Activated B cell treated with CpG ODN at 0.5 μM for 24 hours (primary cell): ENCODE data around the gene DLG1. TPM values are rescaled to one million over a fixed set of nuclear protein-coding genes. Genes with fewer than 3 reads are reported as not detected.

Experiments used
- ATAC-seq: fragments of 200-7000 bp; cut with Tn5 transposase; one replicate; pipeline ENCODE4 v1.10.0; 2021; ENCODE audit warnings: low read depth, mild to moderate bottlenecking, moderate library complexity
- CTCF ChIA-PET: fragments of 350-600 bp; sonication (Branson Sonifier 250); formaldehyde crosslinking; loops from one replicate; lab custom pipeline; 2021; ENCODE audit warnings: antibody characterized with exemption; lab: Charles Lee
- POLR2A ChIA-PET: fragments of 350-600 bp; sonication (Branson Sonifier 250); formaldehyde crosslinking; loops from one replicate; lab custom pipeline; 2021; ENCODE audit warnings: antibody characterized with exemption; lab: Charles Lee
- DNase-seq: peaks from one replicate; pipeline ENCODE4 v3.0.0; 2022
- H3K27ac Mint-ChIP-seq: one replicate; pipeline ENCODE4 v1.8.0; 2020; ENCODE audit warnings: mixed read lengths
- H3K27me3 Mint-ChIP-seq: one replicate; pipeline ENCODE4 v1.8.0; 2021; ENCODE audit warnings: mixed read lengths
- H3K36me3 Mint-ChIP-seq: one replicate; pipeline ENCODE4 v1.8.0; 2021; ENCODE audit warnings: low read depth, mixed read lengths
- H3K4me1 Mint-ChIP-seq: one replicate; pipeline ENCODE4 v1.8.0; 2021; ENCODE audit warnings: mixed read lengths
- H3K4me3 Mint-ChIP-seq: one replicate; pipeline ENCODE4 v1.8.0; 2020; ENCODE audit warnings: mild to moderate bottlenecking, mixed read lengths
- H3K9me3 Mint-ChIP-seq: one replicate; pipeline ENCODE4 v1.8.0; 2020; ENCODE audit warnings: mixed read lengths
- CTCF ChIP-seq: fragments of 200-600 bp; IDR thresholded peaks from one replicate; pipeline ENCODE4 v1.8.0; 2022; ENCODE audit warnings: antibody characterized with exemption, mild to moderate bottlenecking
- intact Hi-C: fragments of 100-400 bp; cut with micrococcal nuclease; formaldehyde crosslinking; loops from one replicate; pipeline ENCODE4 v1.15.1; 2024
- total RNA-seq: library from RNA; stranded (reverse); gene quantifications from 2 replicates; pipeline ENCODE4 v1.2.3, GENCODE V29; 2022

The DLG1 gene
- total RNA-seq, 1 donor from 2014 or later = 102 TPM

- Mint-ChIP-seq H3K36me3 (no peaks in the 10 kb centered on the region), H3K27ac (no peak overlapping the region), H3K9me3 (no peaks in the 10 kb centered on the region), H3K27me3 (no peaks in the 10 kb centered on the region), H3K4me3 (no peak overlapping the region), H3K4me1 (no peaks in the 10 kb centered on the region)
- no peak for ATAC-seq
- POLR2A ChIA-PET = interaction anchor here (1.1 to 2.1 kb wide), 3 partner anchors 9 to 13 kb away, joined by 3 to 8 read pairs (median 3); no protein-coding TSS in a partner anchor
- CTCF ChIA-PET = no interaction called here
- no peak for TF ChIP-seq CTCF
- DNase-seq = no peak
- intact Hi-C loops = no loop called here
These were observed 282.3 kb downstream of the DLG1 start for GRCh38 chr3:197015790-197016736.

GRCh38 chr3:197014942-197015575 is 283.4 kb downstream of the DLG1 start:
- Mint-ChIP-seq H3K36me3 (no peaks in the 10 kb centered on the region), H3K9me3 (no peaks in the 10 kb centered on the region), H3K27ac (no peak overlapping the region), H3K4me3 (no peak overlapping the region), H3K4me1 (no peaks in the 10 kb centered on the region), H3K27me3 (no peaks in the 10 kb centered on the region)
- DNase-seq (no peak), ATAC-seq (no peak)
- intact Hi-C loops = no loop called here
- POLR2A ChIA-PET = no interaction called here
- TF ChIP-seq CTCF = no peak
- CTCF ChIA-PET = no interaction called here

GRCh38 chr3:197014024-197014423 is 284.4 kb downstream of the DLG1 start:
- H3K4me1 Mint-ChIP-seq = no peaks in the 10 kb centered on the region
- H3K9me3 Mint-ChIP-seq = no peaks in the 10 kb centered on the region
- DNase-seq (no peak), ATAC-seq (no peak)
- H3K4me3 Mint-ChIP-seq = no peak overlapping the region
- intact Hi-C loops = no loop called here
- H3K27me3 Mint-ChIP-seq = no peaks in the 10 kb centered on the region
- no peak for TF ChIP-seq CTCF
- H3K27ac Mint-ChIP-seq = no peak overlapping the region
- POLR2A ChIA-PET = no interaction called here
- CTCF ChIA-PET = no interaction called here
- H3K36me3 Mint-ChIP-seq = no peaks in the 10 kb centered on the region

- H3K4me3 Mint-ChIP-seq = no peak overlapping the region
- H3K27ac Mint-ChIP-seq = no peak overlapping the region
- H3K4me1 Mint-ChIP-seq = no peaks in the 10 kb centered on the region
- TF ChIP-seq CTCF = no peak
- no peaks in the 10 kb centered on the region for H3K36me3 Mint-ChIP-seq
- ChIA-PET CTCF (no interaction called here), POLR2A (interaction anchor here (0.6 kb wide), 1 partner anchor 11 kb away, joined by 3 read pairs; no protein-coding TSS in a partner anchor)
- no peak for ATAC-seq
- DNase-seq = no peak
- H3K27me3 Mint-ChIP-seq = no peaks in the 10 kb centered on the region
- no peaks in the 10 kb centered on the region for H3K9me3 Mint-ChIP-seq
- intact Hi-C loops = no loop called here
These were observed 285.9 kb downstream of the DLG1 start for GRCh38 chr3:197012540-197012883.
